Kidney capillary endothelial cell (primary cell): ENCODE data around the gene FBXW11.

Source experiments
- DNase-seq: peaks from one replicate; pipeline ENCODE4 v3.0.0-alpha.2; 2018; ENCODE audit warnings: low spot score

Gene FBXW11

GRCh38 chr5:171841984-171842776 lies 164.3 kb downstream of the FBXW11 start:
- no peak for DNase-seq

- DNase-seq = no peak
Observed at GRCh38 chr5:171840711-171841522, 165.5 kb downstream of the FBXW11 start.

- DNase-seq = no peak
Observed at GRCh38 chr5:171840066-171840465, 166.4 kb downstream of the FBXW11 start.

GRCh38 chr5:171839112-171839511 lies 167.3 kb downstream of the FBXW11 start:
- no peak for DNase-seq

GRCh38 chr5:171838066-171838465 lies 168.4 kb downstream of the FBXW11 start:
- no peak for DNase-seq

- no peak for DNase-seq
Observed at GRCh38 chr5:171837522-171837921, 168.9 kb downstream of the FBXW11 start.

- DNase-seq = no peak
Observed at GRCh38 chr5:171835066-171835465, 171.4 kb downstream of the FBXW11 start.

GRCh38 chr5:171834461-171834860 lies 172.0 kb downstream of the FBXW11 start:
- no peak for DNase-seq

- DNase-seq = no peak
Observed at GRCh38 chr5:171832775-171833174, 173.7 kb downstream of the FBXW11 start.

- DNase-seq = no peak
Observed at GRCh38 chr5:171830686-171831085, 175.8 kb downstream of the FBXW11 start.

GRCh38 chr5:171827162-171827561 lies 179.3 kb downstream of the FBXW11 start:
- DNase-seq = no peak

- no peak for DNase-seq
Observed at GRCh38 chr5:171826132-171826531, 180.3 kb downstream of the FBXW11 start.

GRCh38 chr5:171825051-171825450 lies 181.4 kb downstream of the FBXW11 start:
- DNase-seq = no peak

- no peak for DNase-seq
Observed at GRCh38 chr5:171823269-171823668, 183.2 kb downstream of the FBXW11 start.

GRCh38 chr5:171821286-171821685 lies 185.2 kb downstream of the FBXW11 start:
- DNase-seq = no peak

GRCh38 chr5:171820561-171820960 lies 185.9 kb downstream of the FBXW11 start:
- no peak for DNase-seq

GRCh38 chr5:171816666-171817065 lies 189.8 kb downstream of the FBXW11 start:
- no peak for DNase-seq

GRCh38 chr5:171813813-171814490 lies 192.5 kb downstream of the FBXW11 start:
- DNase-seq = no peak

- DNase-seq = no peak
Observed at GRCh38 chr5:171813270-171813669, 193.2 kb downstream of the FBXW11 start.
